ENCODE results near the gene C2CD2L. TPM values are rescaled to one million over a fixed set of nuclear protein-coding genes. Genes with fewer than 3 reads are reported as not detected.

Gene C2CD2L
- total and polyA plus RNA-seq, 10 of the 15 experiments (the other 5 are each of a cell fraction or from before 2014, with no cell fraction given) = 0.21 to 9.6 (median 5.1) TPM

GRCh38 chr11:119121008-119121810, 14.1 kb downstream of the C2CD2L start, which contains the start of gene HINFP (continued):
- TF ChIP-seq, protein P1, sequence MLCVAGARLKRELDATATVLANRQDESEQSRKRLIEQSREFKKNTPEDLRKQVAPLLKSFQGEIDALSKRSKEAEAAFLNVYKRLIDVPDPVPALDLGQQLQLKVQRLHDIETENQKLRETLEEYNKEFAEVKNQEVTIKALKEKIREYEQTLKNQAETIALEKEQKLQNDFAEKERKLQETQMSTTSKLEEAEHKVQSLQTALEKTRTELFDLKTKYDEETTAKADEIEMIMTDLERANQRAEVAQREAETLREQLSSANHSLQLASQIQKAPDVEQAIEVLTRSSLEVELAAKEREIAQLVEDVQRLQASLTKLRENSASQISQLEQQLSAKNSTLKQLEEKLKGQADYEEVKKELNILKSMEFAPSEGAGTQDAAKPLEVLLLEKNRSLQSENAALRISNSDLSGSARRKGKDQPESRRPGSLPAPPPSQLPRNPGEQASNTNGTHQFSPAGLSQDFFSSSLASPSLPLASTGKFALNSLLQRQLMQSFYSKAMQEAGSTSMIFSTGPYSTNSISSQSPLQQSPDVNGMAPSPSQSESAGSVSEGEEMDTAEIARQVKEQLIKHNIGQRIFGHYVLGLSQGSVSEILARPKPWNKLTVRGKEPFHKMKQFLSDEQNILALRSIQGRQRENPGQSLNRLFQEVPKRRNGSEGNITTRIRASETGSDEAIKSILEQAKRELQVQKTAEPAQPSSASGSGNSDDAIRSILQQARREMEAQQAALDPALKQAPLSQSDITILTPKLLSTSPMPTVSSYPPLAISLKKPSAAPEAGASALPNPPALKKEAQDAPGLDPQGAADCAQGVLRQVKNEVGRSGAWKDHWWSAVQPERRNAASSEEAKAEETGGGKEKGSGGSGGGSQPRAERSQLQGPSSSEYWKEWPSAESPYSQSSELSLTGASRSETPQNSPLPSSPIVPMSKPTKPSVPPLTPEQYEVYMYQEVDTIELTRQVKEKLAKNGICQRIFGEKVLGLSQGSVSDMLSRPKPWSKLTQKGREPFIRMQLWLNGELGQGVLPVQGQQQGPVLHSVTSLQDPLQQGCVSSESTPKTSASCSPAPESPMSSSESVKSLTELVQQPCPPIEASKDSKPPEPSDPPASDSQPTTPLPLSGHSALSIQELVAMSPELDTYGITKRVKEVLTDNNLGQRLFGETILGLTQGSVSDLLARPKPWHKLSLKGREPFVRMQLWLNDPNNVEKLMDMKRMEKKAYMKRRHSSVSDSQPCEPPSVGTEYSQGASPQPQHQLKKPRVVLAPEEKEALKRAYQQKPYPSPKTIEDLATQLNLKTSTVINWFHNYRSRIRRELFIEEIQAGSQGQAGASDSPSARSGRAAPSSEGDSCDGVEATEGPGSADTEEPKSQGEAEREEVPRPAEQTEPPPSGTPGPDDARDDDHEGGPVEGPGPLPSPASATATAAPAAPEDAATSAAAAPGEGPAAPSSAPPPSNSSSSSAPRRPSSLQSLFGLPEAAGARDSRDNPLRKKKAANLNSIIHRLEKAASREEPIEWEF (IDR thresholded peaks at IDR 0.05; ENCODE audit: insufficient replicate concordance, low read depth, low read length) = no peak
- TF ChIP-seq, protein P2, sequence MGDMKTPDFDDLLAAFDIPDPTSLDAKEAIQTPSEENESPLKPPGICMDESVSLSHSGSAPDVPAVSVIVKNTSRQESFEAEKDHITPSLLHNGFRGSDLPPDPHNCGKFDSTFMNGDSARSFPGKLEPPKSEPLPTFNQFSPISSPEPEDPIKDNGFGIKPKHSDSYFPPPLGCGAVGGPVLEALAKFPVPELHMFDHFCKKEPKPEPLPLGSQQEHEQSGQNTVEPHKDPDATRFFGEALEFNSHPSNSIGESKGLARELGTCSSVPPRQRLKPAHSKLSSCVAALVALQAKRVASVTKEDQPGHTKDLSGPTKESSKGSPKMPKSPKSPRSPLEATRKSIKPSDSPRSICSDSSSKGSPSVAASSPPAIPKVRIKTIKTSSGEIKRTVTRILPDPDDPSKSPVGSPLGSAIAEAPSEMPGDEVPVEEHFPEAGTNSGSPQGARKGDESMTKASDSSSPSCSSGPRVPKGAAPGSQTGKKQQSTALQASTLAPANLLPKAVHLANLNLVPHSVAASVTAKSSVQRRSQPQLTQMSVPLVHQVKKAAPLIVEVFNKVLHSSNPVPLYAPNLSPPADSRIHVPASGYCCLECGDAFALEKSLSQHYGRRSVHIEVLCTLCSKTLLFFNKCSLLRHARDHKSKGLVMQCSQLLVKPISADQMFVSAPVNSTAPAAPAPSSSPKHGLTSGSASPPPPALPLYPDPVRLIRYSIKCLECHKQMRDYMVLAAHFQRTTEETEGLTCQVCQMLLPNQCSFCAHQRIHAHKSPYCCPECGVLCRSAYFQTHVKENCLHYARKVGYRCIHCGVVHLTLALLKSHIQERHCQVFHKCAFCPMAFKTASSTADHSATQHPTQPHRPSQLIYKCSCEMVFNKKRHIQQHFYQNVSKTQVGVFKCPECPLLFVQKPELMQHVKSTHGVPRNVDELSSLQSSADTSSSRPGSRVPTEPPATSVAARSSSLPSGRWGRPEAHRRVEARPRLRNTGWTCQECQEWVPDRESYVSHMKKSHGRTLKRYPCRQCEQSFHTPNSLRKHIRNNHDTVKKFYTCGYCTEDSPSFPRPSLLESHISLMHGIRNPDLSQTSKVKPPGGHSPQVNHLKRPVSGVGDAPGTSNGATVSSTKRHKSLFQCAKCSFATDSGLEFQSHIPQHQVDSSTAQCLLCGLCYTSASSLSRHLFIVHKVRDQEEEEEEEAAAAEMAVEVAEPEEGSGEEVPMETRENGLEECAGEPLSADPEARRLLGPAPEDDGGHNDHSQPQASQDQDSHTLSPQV (IDR thresholded peaks at IDR 0.05) = no peak
- TF ChIP-seq IRF4 (IDR thresholded peaks at IDR 0.05; ENCODE audit: low read depth, low read length) = 0 out of 2 replicates have a peak, but pooled peaks have one; percentile 6
- no peak for TF ChIP-seq POU2F2 (IDR thresholded peaks at IDR 0.05; ENCODE audit: borderline replicate concordance, low read depth, low read length)
- TF ChIP-seq RB1 (IDR thresholded peaks at IDR 0.05; ENCODE audit: borderline replicate concordance) = 0 out of 2 replicates have a peak, but pooled peaks have one; percentile 26
- TF ChIP-seq CBX5 (IDR thresholded peaks at IDR 0.05; ENCODE audit: low read depth) = no peak
- no peak for TF ChIP-seq RCOR1 (conservative IDR thresholded peaks at IDR 0.05; ENCODE audit: low read depth, low read length)
- no peak for TF ChIP-seq CTCF (IDR thresholded peaks at IDR 0.05 in 2 of 3, conservative IDR thresholded peaks at IDR 0.05 in 1 of 3; ENCODE audit: control insufficient read depth in 2 of 3, extremely low read depth in 1 of 3, insufficient read depth in 1 of 3, low read depth in 3 of 3, low read length in 3 of 3)
- peak; percentile 22 for TF ChIP-seq NBN (IDR thresholded peaks at IDR 0.05)
- peak; percentile 98 for TF ChIP-seq IKZF1 (conservative IDR thresholded peaks at IDR 0.05)
- no peak for TF ChIP-seq CBX3 (IDR thresholded peaks at IDR 0.05; ENCODE audit: borderline replicate concordance, low read depth)
- no peak for TF ChIP-seq CHD4 (IDR thresholded peaks at IDR 0.05)
- no peak for TF ChIP-seq IRF5 (IDR thresholded peaks at IDR 0.05; ENCODE audit: borderline replicate concordance)
- 0 out of 2 replicates have a peak, but pooled peaks have one; percentile 32 for TF ChIP-seq ZNF207 (IDR thresholded peaks at IDR 0.05; ENCODE audit: borderline replicate concordance)
- TF ChIP-seq SMAD5 (IDR thresholded peaks at IDR 0.05; ENCODE audit: low read depth) = peak; percentile 22; the same call in 1 of the 2 replicates
- TF ChIP-seq NR2C2 (IDR thresholded peaks at IDR 0.05; ENCODE audit: borderline replicate concordance, control insufficient read depth, insufficient read length, low read depth) = no peak
- TF ChIP-seq JUNB (IDR thresholded peaks at IDR 0.05) = no peak
